ENCODE results near the gene CD93.

DNA sequence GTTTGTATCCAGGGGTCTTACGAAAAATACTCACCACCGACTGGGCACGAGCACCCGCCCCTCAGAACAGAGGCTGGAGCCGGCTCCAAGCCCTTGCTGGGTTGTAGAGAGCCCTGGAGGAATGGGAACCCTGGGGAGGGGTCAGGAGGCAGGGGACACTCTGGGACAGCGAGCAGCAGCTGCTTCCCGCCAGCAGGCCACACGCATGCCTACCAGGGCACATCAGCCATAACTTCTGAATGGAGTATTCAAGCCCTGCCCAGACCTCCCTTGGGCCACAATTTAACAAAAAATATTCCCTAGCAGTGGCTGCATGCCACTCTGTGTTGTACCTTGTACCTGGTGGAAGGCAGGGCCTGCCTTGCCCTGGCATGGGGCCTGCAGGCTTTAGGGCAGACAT lies 31.6 kb upstream of the CD93 start:
- TF ChIP-seq POLR2A (IDR thresholded peaks at IDR 0.05): no peak
- TF ChIP-seq, protein P1, sequence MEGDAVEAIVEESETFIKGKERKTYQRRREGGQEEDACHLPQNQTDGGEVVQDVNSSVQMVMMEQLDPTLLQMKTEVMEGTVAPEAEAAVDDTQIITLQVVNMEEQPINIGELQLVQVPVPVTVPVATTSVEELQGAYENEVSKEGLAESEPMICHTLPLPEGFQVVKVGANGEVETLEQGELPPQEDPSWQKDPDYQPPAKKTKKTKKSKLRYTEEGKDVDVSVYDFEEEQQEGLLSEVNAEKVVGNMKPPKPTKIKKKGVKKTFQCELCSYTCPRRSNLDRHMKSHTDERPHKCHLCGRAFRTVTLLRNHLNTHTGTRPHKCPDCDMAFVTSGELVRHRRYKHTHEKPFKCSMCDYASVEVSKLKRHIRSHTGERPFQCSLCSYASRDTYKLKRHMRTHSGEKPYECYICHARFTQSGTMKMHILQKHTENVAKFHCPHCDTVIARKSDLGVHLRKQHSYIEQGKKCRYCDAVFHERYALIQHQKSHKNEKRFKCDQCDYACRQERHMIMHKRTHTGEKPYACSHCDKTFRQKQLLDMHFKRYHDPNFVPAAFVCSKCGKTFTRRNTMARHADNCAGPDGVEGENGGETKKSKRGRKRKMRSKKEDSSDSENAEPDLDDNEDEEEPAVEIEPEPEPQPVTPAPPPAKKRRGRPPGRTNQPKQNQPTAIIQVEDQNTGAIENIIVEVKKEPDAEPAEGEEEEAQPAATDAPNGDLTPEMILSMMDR (IDR thresholded peaks at IDR 0.05): no peak

Data from testis (tissue), 2 donors.